Skin of body (tissue), 3 donors: ENCODE data around the gene PTPN21. TPM values are rescaled to one million over a fixed set of nuclear protein-coding genes. Genes with fewer than 3 reads are reported as not detected.

ENCODE experiments used
- DNase-seq: peaks from one replicate; lab custom pipeline; 2025; lab: John Stamatoyannopoulos, UW
- small RNA-seq: library from RNA; depleted of rRNA; stranded (forward); fragments of <200 nt; gene quantifications from one replicate; pipeline ENCODE3, GENCODE V24; 2014; ENCODE audit warnings: low replicate concordance
- total RNA-seq: library from RNA; depleted of rRNA; stranded (reverse); fragments of >200 nt; gene quantifications from one replicate; pipeline ENCODE4 v1.2.3, GENCODE V29; 2014

The PTPN21 gene
- total RNA-seq, 1 donor from 2014 or later = 13.8 TPM

- no peak for DNase-seq
These were observed 81.0 kb downstream of the PTPN21 start for GRCh38 chr14:88473791-88474190.

GRCh38 chr14:88470542-88471440, 84.0 kb downstream of the PTPN21 start:
- no peak for DNase-seq

GRCh38 chr14:88468406-88468805, 86.4 kb downstream of the PTPN21 start:
- DNase-seq = no peak

- no peak for DNase-seq
These were observed 91.5 kb downstream of the PTPN21 start for GRCh38 chr14:88463318-88463717.

GRCh38 chr14:88454886-88455285, 99.9 kb downstream of the PTPN21 start:
- DNase-seq = no peak

GRCh38 chr14:88452231-88452630, 102.6 kb downstream of the PTPN21 start:
- no peak for DNase-seq

GRCh38 chr14:88439088-88439487, 115.7 kb downstream of the PTPN21 start:
- no peak for DNase-seq

GRCh38 chr14:88437658-88438057, 117.1 kb downstream of the PTPN21 start:
- DNase-seq = no peak

- no peak for DNase-seq
These were observed 123.8 kb downstream of the PTPN21 start for GRCh38 chr14:88430976-88431375.

GRCh38 chr14:88426271-88426670, 128.5 kb downstream of the PTPN21 start:
- DNase-seq = no peak

- DNase-seq = no peak
These were observed 130.2 kb downstream of the PTPN21 start for GRCh38 chr14:88424573-88424972.

- no peak for DNase-seq
These were observed 131.7 kb downstream of the PTPN21 start for GRCh38 chr14:88422919-88423650.

GRCh38 chr14:88422047-88422446, 132.8 kb downstream of the PTPN21 start:
- no peak for DNase-seq

GRCh38 chr14:88421286-88421685, 133.5 kb downstream of the PTPN21 start:
- no peak for DNase-seq

- DNase-seq = no peak
These were observed 134.6 kb downstream of the PTPN21 start for GRCh38 chr14:88420187-88420586.

GRCh38 chr14:88417594-88417993, 137.2 kb downstream of the PTPN21 start:
- DNase-seq = no peak

Small RNAs within 50 kb of the gene (small RNA-seq; reads per million reads assigned to genes)
- not detected for gene RNU4-22P

Other genes with a start within 250 kb of the PTPN21 start
- 0.30 TPM for gene KCNK10, start 231.7 kb downstream of the PTPN21 start, total RNA-seq
- 20.4 TPM for gene SPATA7, start 169.3 kb downstream of the PTPN21 start, total RNA-seq
- gene ZC3H14, start 8.0 kb upstream of the PTPN21 start, total RNA-seq = 46.5 TPM
- gene EML5, start 237.9 kb upstream of the PTPN21 start, total RNA-seq = 0.49 TPM